ENCODE results near the gene OR51G1. TPM values are rescaled to one million over a fixed set of nuclear protein-coding genes. Genes with fewer than 3 reads are reported as not detected.

Gene OR51G1
- total RNA-seq, 4 donors from 2014 or later: not detected

DNA sequence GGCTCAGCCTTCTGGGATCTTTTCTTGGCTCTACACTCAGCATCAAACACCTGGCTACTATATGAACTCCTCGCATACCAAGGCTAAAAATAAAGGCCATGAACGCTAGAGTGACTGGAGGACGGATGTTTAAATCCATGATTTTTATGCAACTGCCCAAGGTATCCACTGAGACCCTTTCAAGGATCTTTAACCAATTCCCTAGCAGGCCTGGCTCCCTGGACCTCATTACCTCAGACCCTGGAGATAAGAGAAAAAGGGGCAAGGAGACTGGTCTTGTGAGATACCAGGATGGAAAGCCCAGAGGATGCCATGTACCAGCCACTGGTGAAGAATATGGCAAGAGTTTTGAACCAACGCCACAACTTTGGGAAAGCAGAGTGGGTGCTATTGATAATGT lies 4.9 kb downstream of the OR51G1 start, which contains the start of gene OR51G2:
Gene OR51G2, minus strand, starts transcription at position 101 of the 400 bp plus-strand sequence. CDS start 3,687 bp downstream, outside the sequence.
- Histone ChIP-seq H3K27ac (no peak within 1 kb of the TSS), H3K4me1 (no peaks in the 10 kb centered on the region), H3K36me3 (no peaks in the 10 kb centered on the region), H3K9me3 (no peaks in the 10 kb centered on the region), H3K27me3 (no peaks in the 10 kb centered on the region), H3K4me3 (no peak within 1 kb of the TSS)
- intact Hi-C loops (cut with DNase I; ENCODE audit: low total_unique reads): no loop called here
- TF ChIP-seq POLR2A (IDR thresholded peaks at IDR 0.05): no peak
- TF ChIP-seq, protein P1, sequence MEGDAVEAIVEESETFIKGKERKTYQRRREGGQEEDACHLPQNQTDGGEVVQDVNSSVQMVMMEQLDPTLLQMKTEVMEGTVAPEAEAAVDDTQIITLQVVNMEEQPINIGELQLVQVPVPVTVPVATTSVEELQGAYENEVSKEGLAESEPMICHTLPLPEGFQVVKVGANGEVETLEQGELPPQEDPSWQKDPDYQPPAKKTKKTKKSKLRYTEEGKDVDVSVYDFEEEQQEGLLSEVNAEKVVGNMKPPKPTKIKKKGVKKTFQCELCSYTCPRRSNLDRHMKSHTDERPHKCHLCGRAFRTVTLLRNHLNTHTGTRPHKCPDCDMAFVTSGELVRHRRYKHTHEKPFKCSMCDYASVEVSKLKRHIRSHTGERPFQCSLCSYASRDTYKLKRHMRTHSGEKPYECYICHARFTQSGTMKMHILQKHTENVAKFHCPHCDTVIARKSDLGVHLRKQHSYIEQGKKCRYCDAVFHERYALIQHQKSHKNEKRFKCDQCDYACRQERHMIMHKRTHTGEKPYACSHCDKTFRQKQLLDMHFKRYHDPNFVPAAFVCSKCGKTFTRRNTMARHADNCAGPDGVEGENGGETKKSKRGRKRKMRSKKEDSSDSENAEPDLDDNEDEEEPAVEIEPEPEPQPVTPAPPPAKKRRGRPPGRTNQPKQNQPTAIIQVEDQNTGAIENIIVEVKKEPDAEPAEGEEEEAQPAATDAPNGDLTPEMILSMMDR (IDR thresholded peaks at IDR 0.05): no peak
- no peak for DNase-seq

DNA sequence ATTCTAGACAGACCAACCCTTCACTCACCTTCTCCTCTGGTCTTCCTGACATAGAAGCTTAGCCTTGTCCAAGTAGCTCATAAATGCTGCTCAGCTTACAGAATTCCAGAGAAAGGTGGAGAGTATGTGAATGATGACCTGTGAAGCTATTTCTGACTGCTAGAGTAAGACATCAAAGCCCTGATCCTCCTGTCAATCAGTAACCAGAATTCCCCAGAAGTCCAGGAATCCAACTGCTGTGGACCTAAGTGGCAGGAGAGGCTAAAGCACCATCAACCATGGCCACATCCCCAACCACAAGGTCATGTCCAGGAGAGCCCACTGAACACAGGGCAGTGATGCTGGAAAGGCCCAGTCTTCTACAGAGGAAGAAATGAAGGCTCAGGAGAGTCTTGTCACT lies 7.6 kb downstream of the OR51G1 start:
- Histone ChIP-seq H3K27ac (no peak overlapping the region), H3K36me3 (no peaks in the 10 kb centered on the region), H3K4me3 (no peak overlapping the region), H3K27me3 (no peaks in the 10 kb centered on the region), H3K9me3 (no peaks in the 10 kb centered on the region), H3K4me1 (no peaks in the 10 kb centered on the region)
- intact Hi-C loops (cut with DNase I; ENCODE audit: low total_unique reads): no loop called here
- TF ChIP-seq, protein P1 (IDR thresholded peaks at IDR 0.05): no peak
- no peak for TF ChIP-seq POLR2A (IDR thresholded peaks at IDR 0.05)
- no peak for DNase-seq

DNA sequence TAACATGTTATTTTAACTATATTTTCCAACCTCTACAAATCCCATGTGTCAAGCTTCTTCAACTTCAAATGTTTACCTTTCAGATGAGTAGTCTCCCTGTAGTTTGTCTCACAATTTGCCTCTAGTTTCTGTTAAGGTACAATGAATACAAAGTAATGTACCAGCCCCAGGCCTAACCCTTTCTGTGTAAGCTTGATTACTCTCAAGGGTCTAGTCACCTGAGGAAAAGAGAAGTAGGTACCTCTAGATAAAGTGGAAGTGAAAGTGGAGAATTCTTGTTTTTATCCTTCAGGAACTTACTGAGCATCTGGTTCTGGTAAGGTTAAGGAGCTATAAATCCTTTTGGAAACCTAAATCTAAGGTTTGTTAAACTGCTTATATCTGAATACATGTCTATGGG lies 20.7 kb downstream of the OR51G1 start, which contains the start of gene OR51A7:
Gene OR51A7, plus strand, starts transcription at position 300 of the 400 bp plus-strand sequence. CDS start 3,587 bp downstream, outside the sequence.
- Histone ChIP-seq H3K9me3 (no peaks in the 10 kb centered on the region), H3K27me3 (no peaks in the 10 kb centered on the region), H3K4me1 (no peaks in the 10 kb centered on the region), H3K27ac (no peak within 1 kb of the TSS), H3K36me3 (no peaks in the 10 kb centered on the region), H3K4me3 (no peak within 1 kb of the TSS)
- intact Hi-C loops (cut with DNase I; ENCODE audit: low total_unique reads): no loop called here
- TF ChIP-seq POLR2A (IDR thresholded peaks at IDR 0.05): no peak
- TF ChIP-seq, protein P1 (IDR thresholded peaks at IDR 0.05): no peak
- no peak for DNase-seq

DNA sequence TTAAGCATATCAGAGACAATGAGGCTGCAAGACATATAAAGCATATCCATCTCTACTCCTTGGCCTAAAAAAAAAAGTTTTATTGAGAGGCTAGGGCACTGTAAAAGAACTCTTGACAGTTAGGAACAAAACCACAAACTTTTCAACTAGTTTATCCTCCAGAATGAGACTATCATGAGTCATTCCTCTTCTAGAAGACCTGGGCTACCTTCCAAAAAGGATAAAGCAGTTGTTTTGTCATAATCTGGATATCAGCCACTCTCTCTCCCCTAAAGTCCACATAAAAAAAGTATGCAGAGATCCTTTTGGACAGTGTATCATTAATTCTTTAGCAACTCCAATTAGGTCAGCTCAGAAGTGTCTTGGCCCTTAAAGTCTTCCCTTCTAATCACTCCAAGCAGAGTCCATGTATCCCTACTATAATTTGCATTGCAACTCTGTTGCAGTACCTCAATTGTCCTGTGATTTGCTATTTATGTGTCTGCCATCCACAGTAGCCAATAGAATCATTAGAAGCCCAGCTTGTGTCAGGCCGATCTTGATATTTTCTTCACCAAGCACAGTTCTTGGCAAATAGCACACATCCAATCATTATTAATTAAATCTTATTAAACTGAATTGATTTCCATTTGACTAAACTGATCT lies 32.0 kb downstream of the OR51G1 start:
- no peaks in the 10 kb centered on the region for H3K4me1 ChIP-seq
- no peak overlapping the region for H3K27ac ChIP-seq
- no peaks in the 10 kb centered on the region for H3K36me3 ChIP-seq
- no peak for DNase-seq
- H3K9me3 ChIP-seq: no peaks in the 10 kb centered on the region
- no peak for TF ChIP-seq POLR2A (IDR thresholded peaks at IDR 0.05)
- TF ChIP-seq, protein P1 (IDR thresholded peaks at IDR 0.05): no peak
- intact Hi-C loops (cut with DNase I; ENCODE audit: low total_unique reads): no loop called here
- H3K27me3 ChIP-seq: no peaks in the 10 kb centered on the region
- no peak overlapping the region for H3K4me3 ChIP-seq

DNA sequence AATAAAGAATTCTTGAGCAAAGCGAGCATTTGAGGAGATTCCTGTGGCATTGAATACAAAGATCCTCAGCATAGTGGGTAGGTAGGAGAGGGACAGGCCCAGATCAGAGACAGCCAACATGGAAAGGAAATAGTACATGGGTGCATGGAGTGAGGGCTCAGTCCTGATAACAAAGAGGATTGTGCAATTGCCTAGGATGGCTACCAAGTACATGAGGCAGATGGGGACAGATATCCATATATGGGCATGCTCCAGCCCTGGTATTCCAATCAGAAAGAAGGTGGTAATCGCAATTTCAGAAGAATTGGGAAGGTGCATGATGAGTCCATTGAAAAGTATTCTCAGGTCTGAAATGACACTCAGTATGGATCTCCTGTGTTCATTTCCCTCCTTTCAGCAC lies 33.9 kb downstream of the OR51G1 start:
- H3K9me3 ChIP-seq: no peaks in the 10 kb centered on the region
- H3K27me3 ChIP-seq: no peaks in the 10 kb centered on the region
- TF ChIP-seq POLR2A (IDR thresholded peaks at IDR 0.05): no peak
- TF ChIP-seq, protein P1 (IDR thresholded peaks at IDR 0.05): no peak
- H3K27ac ChIP-seq: no peak overlapping the region
- no peak for DNase-seq
- no peak overlapping the region for H3K4me3 ChIP-seq
- no peaks in the 10 kb centered on the region for H3K4me1 ChIP-seq
- no peaks in the 10 kb centered on the region for H3K36me3 ChIP-seq
- intact Hi-C loops (cut with DNase I; ENCODE audit: low total_unique reads): no loop called here
